Muscle layer of duodenum (tissue), 2 donors: ENCODE results near the gene TSPAN19.
A peak's percentile ranks its signal among the peaks of the same experiment; 100 is the strongest.
"Not testable (repeated sequence)": the region's sequence is repeated elsewhere in the genome, so short reads cannot be mapped to it uniquely, and the experiment has no call there.

Source experiments
- H3K27ac ChIP-seq: one replicate; pipeline ENCODE4 v1.7.0; 2013; ENCODE audit warnings: mild to moderate bottlenecking, low read length
- H3K27me3 ChIP-seq: one replicate; pipeline ENCODE4 v1.7.0; 2013; ENCODE audit warnings: low read depth, mild to moderate bottlenecking, control low read depth, low read length
- H3K36me3 ChIP-seq, 2 donors: one replicate each; pipeline ENCODE4 v1.7.0; 2013; ENCODE audit warnings: low read length in 2 of 2, control low read depth in 1 of 2, mild to moderate bottlenecking in 1 of 2; ENCODE audit not compliant: insufficient read depth in 2 of 2, control insufficient read depth in 1 of 2
- H3K4me1 ChIP-seq, 2 donors: one replicate each; pipeline ENCODE4 v1.7.0; 2013; ENCODE audit warnings: low read length in 2 of 2, mild to moderate bottlenecking in 2 of 2, control low read depth in 1 of 2, moderate library complexity in 1 of 2; ENCODE audit not compliant: insufficient read depth in 2 of 2, control insufficient read depth in 1 of 2
- H3K4me3 ChIP-seq, 2 donors: one replicate each; pipeline ENCODE4 v1.7.0; 2013; ENCODE audit warnings: low read length in 2 of 2, low read depth in 1 of 2, mild to moderate bottlenecking in 1 of 2
- H3K9me3 ChIP-seq, 2 donors: one replicate each; pipeline ENCODE4 v1.7.0; 2013; ENCODE audit warnings: low read length in 2 of 2, control low read depth in 1 of 2, mild to moderate bottlenecking in 1 of 2; ENCODE audit not compliant: control insufficient read depth in 1 of 2
- donor health status: healthy.

TSPAN19 gene

GRCh38 chr12:85036733-85037132, 656 bp upstream of the TSPAN19 start:
- Histone ChIP-seq H3K36me3 (no peaks in the 10 kb centered on the region), H3K9me3 (no peaks in the 10 kb centered on the region), H3K4me3 (peak overlapping the region; percentile 79 to 90), H3K27ac (no peak overlapping the region), H3K4me1 (no peaks in the 10 kb centered on the region), H3K27me3 (no peaks in the 10 kb centered on the region)

DNA sequence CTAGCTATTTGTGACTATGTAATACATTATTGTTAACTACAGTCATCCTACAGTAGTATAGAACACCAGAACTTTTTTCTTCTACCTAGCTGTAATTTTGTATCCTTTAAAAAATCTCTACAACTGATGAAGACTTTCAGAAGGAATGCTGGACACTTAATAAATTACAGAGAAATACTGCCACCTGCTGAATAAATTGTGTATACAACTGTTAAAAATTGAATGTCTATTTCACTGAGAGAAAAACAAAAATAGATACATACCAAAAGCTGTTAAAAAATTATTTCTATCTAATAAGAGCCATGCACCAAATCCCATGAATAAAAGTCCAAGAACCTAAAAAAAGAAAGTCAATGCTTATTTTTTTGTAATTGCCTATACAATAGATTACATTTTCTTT, 6.6 kb downstream of the TSPAN19 start:
- Histone ChIP-seq H3K4me3 (no peak overlapping the region), H3K9me3 (no peaks in the 10 kb centered on the region), H3K36me3 (no peaks in the 10 kb centered on the region), H3K27ac (no peak overlapping the region), H3K27me3 (no peaks in the 10 kb centered on the region), H3K4me1 (no peaks in the 10 kb centered on the region)

GRCh38 chr12:85018098-85018497, 18.0 kb downstream of the TSPAN19 start:
- Histone ChIP-seq H3K27ac (no peak overlapping the region), H3K9me3 (no peaks in the 10 kb centered on the region), H3K27me3 (no peaks in the 10 kb centered on the region), H3K4me3 (no peak overlapping the region), H3K4me1 (no peaks in the 10 kb centered on the region), H3K36me3 (no peaks in the 10 kb centered on the region)

DNA sequence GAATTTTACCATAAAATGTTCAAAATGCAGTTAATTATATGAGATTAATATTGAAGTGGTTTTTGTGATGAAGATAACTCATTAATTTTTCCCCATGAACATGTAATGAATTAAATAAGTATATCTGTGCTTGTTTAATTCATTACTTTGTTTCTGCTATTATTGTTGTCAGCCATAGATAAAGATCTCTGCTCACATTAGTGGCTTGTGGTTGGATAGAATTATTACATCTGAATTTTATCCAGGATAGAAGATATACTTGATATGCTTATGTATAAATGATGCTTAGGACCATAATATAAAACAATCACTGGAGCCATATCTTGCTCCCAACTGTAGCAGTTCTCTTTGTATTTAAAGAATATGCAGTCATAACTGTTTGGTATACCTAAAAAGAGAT, 18.5 kb downstream of the TSPAN19 start:
- Histone ChIP-seq H3K27ac (no peak overlapping the region), H3K4me1 (no peaks in the 10 kb centered on the region), H3K9me3 (no peaks in the 10 kb centered on the region), H3K36me3 (no peaks in the 10 kb centered on the region), H3K27me3 (no peaks in the 10 kb centered on the region), H3K4me3 (no peak overlapping the region)

GRCh38 chr12:85017133-85017532, 18.9 kb downstream of the TSPAN19 start:
- no peaks in the 10 kb centered on the region for H3K27me3 ChIP-seq
- H3K27ac ChIP-seq = no peak overlapping the region
- H3K9me3 ChIP-seq = no peaks in the 10 kb centered on the region
- H3K36me3 ChIP-seq = no peaks in the 10 kb centered on the region
- no peak overlapping the region for H3K4me3 ChIP-seq
- no peaks in the 10 kb centered on the region for H3K4me1 ChIP-seq

GRCh38 chr12:85016413-85016812, 19.7 kb downstream of the TSPAN19 start:
- Histone ChIP-seq H3K27ac (no peak overlapping the region), H3K9me3 (no peaks in the 10 kb centered on the region), H3K36me3 (no peaks in the 10 kb centered on the region), H3K4me3 (no peak overlapping the region), H3K4me1 (no peaks in the 10 kb centered on the region), H3K27me3 (no peaks in the 10 kb centered on the region)

GRCh38 chr12:85007836-85008235, 28.2 kb downstream of the TSPAN19 start:
- H3K36me3 ChIP-seq = no peaks in the 10 kb centered on the region
- H3K27ac ChIP-seq = no peak overlapping the region
- no peak overlapping the region for H3K4me3 ChIP-seq
- no peaks in the 10 kb centered on the region for H3K9me3 ChIP-seq
- H3K4me1 ChIP-seq = no peaks in the 10 kb centered on the region
- H3K27me3 ChIP-seq = no peaks in the 10 kb centered on the region

DNA sequence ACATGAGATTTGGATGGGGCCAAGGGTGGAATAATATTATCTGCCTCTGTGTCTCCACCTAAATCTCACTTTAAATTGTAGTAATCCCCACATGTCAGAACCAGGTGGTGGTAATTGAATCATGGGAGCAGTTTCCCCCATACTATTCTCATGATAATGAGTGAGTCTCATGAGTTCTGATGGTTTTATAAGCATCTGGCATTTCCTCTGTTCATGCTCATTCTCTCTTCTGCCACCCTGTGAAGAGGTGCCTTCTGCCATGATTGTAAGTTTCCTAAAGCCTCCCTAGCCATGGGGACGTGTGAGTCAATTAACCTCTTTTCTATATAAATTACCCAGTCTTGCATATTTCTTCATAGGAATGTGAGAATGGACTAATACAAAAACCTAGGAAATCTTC, 29.9 kb downstream of the TSPAN19 start:
- Histone ChIP-seq H3K4me1 (no peaks in the 10 kb centered on the region), H3K36me3 (no peaks in the 10 kb centered on the region), H3K4me3 (no peak overlapping the region), H3K27me3 (no peaks in the 10 kb centered on the region), H3K27ac (no peak overlapping the region), H3K9me3 (no peaks in the 10 kb centered on the region)

GRCh38 chr12:85005615-85006014, 30.5 kb downstream of the TSPAN19 start:
- Histone ChIP-seq H3K4me1 (no peaks in the 10 kb centered on the region), H3K9me3 (no peaks in the 10 kb centered on the region), H3K27me3 (no peaks in the 10 kb centered on the region), H3K27ac (no peak overlapping the region), H3K36me3 (no peaks in the 10 kb centered on the region), H3K4me3 (no peak overlapping the region)

- H3K4me1 ChIP-seq, H3K9me3 ChIP-seq, H3K27ac ChIP-seq, H3K4me3 ChIP-seq, H3K27me3 ChIP-seq, H3K36me3 ChIP-seq: not testable (repeated sequence)
These were observed 31.0 kb downstream of the TSPAN19 start for GRCh38 chr12:85005047-85005446.

DNA sequence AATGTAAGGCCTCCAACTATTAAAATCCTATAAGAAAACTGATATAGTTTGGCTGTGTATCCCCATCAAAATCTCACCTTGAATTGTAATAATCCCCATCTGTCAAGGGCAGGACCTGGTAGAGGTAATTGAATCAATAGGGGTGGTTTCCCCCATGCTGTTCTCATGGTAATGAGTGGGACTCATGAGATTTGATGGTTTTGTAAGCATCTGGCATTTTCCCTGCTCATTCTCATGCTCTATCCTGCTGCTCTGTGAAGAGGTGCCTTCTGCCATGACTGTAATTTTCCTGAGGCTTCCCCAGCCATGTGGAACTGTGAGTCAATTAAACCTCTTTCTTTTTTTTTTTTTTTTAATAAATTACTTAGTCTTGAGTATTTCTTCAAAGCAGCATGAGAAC, 31.9 kb downstream of the TSPAN19 start:
- Histone ChIP-seq H3K27ac (no peak overlapping the region), H3K9me3 (no peaks in the 10 kb centered on the region), H3K4me3 (no peak overlapping the region), H3K27me3 (no peaks in the 10 kb centered on the region), H3K36me3 (no peaks in the 10 kb centered on the region), H3K4me1 (no peaks in the 10 kb centered on the region)

DNA sequence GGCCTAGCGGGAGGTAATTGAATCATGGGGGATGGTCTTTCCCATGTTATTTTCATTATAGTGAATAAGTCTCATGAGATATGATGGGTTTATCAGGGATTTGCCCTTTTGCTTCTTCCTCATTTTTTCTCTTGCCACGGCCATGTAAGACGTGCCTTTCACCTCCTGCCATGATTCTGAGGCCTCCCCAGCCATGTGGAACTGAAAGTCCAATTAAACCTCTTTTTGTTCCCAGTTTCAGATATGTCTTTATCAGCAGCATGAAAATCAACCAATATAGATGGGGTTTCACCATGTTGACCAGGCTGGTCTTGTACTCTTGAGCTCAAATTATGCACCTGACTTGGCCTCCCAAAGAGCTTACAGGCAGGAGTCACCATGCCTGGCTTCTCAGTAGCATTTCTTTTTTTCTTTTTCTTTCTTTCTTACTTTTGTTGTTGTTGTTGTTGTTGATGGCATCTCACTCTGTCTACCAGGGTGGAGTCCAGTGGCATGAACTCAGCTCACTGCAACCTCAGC, 33.2 kb downstream of the TSPAN19 start:
- H3K9me3 ChIP-seq = no peaks in the 10 kb centered on the region
- H3K4me3 ChIP-seq = no peak overlapping the region
- H3K36me3 ChIP-seq = no peaks in the 10 kb centered on the region
- no peak overlapping the region for H3K27ac ChIP-seq
- no peaks in the 10 kb centered on the region for H3K4me1 ChIP-seq
- no peaks in the 10 kb centered on the region for H3K27me3 ChIP-seq
